ENCODE data around the gene PROK1. TPM values are rescaled to one million over a fixed set of nuclear protein-coding genes. Genes with fewer than 3 reads are reported as not detected.

PROK1 gene
- total and polyA plus RNA-seq, 2 of the 4 experiments (the other 2 are of a cell fraction), result not detected

- TF ChIP-seq, protein P1, sequence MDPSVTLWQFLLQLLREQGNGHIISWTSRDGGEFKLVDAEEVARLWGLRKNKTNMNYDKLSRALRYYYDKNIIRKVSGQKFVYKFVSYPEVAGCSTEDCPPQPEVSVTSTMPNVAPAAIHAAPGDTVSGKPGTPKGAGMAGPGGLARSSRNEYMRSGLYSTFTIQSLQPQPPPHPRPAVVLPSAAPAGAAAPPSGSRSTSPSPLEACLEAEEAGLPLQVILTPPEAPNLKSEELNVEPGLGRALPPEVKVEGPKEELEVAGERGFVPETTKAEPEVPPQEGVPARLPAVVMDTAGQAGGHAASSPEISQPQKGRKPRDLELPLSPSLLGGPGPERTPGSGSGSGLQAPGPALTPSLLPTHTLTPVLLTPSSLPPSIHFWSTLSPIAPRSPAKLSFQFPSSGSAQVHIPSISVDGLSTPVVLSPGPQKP (IDR thresholded peaks at IDR 0.05; ENCODE audit: borderline replicate concordance, low read depth, low read length), result no peak
- TF ChIP-seq CEBPB (IDR thresholded peaks at IDR 0.05; ENCODE audit: low read depth, low read length) (no peak), SMC3 (IDR thresholded peaks at IDR 0.05; ENCODE audit: low read depth, low read length) (no peak), MXI1 (IDR thresholded peaks at IDR 0.05; ENCODE audit: borderline replicate concordance, low read depth, low read length) (no peak), RCOR1 (IDR thresholded peaks at IDR 0.05; ENCODE audit: insufficient replicate concordance, low read length) (no peak), POLR2A (IDR thresholded peaks at IDR 0.05; ENCODE audit: low read depth, low read length) (no peak), NFE2L2 (IDR thresholded peaks at IDR 0.05; ENCODE audit: low read depth, low read length) (no peak), BHLHE40 (IDR thresholded peaks at IDR 0.05; ENCODE audit: low read depth, low read length) (no peak), RFX5 (IDR thresholded peaks at IDR 0.05; ENCODE audit: low read depth, low read length) (no peak), MAFK (IDR thresholded peaks at IDR 0.05; ENCODE audit: low read depth, low read length) (no peak), FOS (IDR thresholded peaks at IDR 0.05; ENCODE audit: low read depth, low read length) (no peak), MAZ (IDR thresholded peaks at IDR 0.05; ENCODE audit: borderline replicate concordance, low read depth, low read length) (no peak), RAD21 (IDR thresholded peaks at IDR 0.05; ENCODE audit: low read length) (no peak)
- TF ChIP-seq, protein P2, sequence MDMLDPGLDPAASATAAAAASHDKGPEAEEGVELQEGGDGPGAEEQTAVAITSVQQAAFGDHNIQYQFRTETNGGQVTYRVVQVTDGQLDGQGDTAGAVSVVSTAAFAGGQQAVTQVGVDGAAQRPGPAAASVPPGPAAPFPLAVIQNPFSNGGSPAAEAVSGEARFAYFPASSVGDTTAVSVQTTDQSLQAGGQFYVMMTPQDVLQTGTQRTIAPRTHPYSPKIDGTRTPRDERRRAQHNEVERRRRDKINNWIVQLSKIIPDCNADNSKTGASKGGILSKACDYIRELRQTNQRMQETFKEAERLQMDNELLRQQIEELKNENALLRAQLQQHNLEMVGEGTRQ (IDR thresholded peaks at IDR 0.05; ENCODE audit: low read depth, low read length), result no peak
- TF ChIP-seq, protein P3, sequence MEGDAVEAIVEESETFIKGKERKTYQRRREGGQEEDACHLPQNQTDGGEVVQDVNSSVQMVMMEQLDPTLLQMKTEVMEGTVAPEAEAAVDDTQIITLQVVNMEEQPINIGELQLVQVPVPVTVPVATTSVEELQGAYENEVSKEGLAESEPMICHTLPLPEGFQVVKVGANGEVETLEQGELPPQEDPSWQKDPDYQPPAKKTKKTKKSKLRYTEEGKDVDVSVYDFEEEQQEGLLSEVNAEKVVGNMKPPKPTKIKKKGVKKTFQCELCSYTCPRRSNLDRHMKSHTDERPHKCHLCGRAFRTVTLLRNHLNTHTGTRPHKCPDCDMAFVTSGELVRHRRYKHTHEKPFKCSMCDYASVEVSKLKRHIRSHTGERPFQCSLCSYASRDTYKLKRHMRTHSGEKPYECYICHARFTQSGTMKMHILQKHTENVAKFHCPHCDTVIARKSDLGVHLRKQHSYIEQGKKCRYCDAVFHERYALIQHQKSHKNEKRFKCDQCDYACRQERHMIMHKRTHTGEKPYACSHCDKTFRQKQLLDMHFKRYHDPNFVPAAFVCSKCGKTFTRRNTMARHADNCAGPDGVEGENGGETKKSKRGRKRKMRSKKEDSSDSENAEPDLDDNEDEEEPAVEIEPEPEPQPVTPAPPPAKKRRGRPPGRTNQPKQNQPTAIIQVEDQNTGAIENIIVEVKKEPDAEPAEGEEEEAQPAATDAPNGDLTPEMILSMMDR (conservative IDR thresholded peaks at IDR 0.05; ENCODE audit: low read depth, low read length), result no peak
Measured at GRCh38 chr1:110441888-110442287, 9.1 kb upstream of the PROK1 start.

More at GRCh38 chr1:110441888-110442287, 9.1 kb upstream of the PROK1 start:
- intact Hi-C loops (cut with micrococcal nuclease) (no loop called here), dilution Hi-C loops (cut with HindIII; ENCODE audit: low sequenced_read_pairs, unreplicated experiment) (no loop called here), in situ Hi-C loops (cut with MboI; ENCODE audit: low sequenced_read_pairs) (no loop called here)
- Histone ChIP-seq H2AK9ac (replicated peaks; ENCODE audit: low read depth, low read length, poor library complexity) (no peak overlapping the region), H3K14ac (replicated peaks; ENCODE audit: low read depth, low read length) (no peak overlapping the region), H2AK5ac (ENCODE audit: low read depth, low read length) (no peak overlapping the region), H2BK20ac (ENCODE audit: low read depth, low read length) (no peak overlapping the region), H3K4me3 (ENCODE audit: insufficient read depth, low read depth, low read length) (no peak overlapping the region), H3K9me3 (ENCODE audit: control insufficient read depth, insufficient read depth, low read length) (no peaks in the 10 kb centered on the region), H4K5ac (ENCODE audit: low read depth, low read length) (no peak overlapping the region), H4K20me1 (ENCODE audit: insufficient read depth, low read length) (no peaks in the 10 kb centered on the region), H4K8ac (ENCODE audit: low read depth in 2 of 2, low read length in 2 of 2) (no peak overlapping the region), H3K27me3 (ENCODE audit: control insufficient read depth, insufficient read depth, low read length) (peaks cover 34% of the 10 kb centered on the region), H3K9ac (ENCODE audit: low read depth, low read length) (no peak overlapping the region), H2BK120ac (ENCODE audit: low read depth, low read length) (no peak overlapping the region), H3K4me1 (ENCODE audit: control insufficient read depth, insufficient read depth, low read length) (peaks cover 4% of the 10 kb centered on the region; the same call in 1 of the 2 replicates), H3K4ac (ENCODE audit: low read depth, low read length) (no peak overlapping the region), H2AFZ (replicated peaks; ENCODE audit: low read length, poor library complexity) (no peak overlapping the region), H4K91ac (ENCODE audit: insufficient read depth, low read depth, low read length) (no peak overlapping the region), H3K4me2 (ENCODE audit: low read depth, low read length) (no peak overlapping the region), H2BK15ac (ENCODE audit: low read depth, low read length) (no peak overlapping the region), H3K9me1 (ENCODE audit: insufficient read depth, low read length) (no peaks in the 10 kb centered on the region), H2BK5ac (ENCODE audit: low read depth, low read length, poor library complexity, severe bottlenecking) (no peak overlapping the region), H3K27ac (ENCODE audit: insufficient read depth, low read length) (no peak overlapping the region), H3K36me3 (ENCODE audit: control insufficient read depth, insufficient read depth, low read length) (no peaks in the 10 kb centered on the region), H3K79me1 (ENCODE audit: low read depth in 1 of 2, low read length in 2 of 2) (no peaks in the 10 kb centered on the region), H3K18ac (ENCODE audit: low read depth, low read length) (no peak overlapping the region), H3K23ac (ENCODE audit: low read depth, low read length) (no peak overlapping the region), H3K56ac (ENCODE audit: extremely low read depth, insufficient read depth, low read length) (no peak overlapping the region)
- CTCF ChIA-PET, result interaction anchor here (0.8 to 1.4 kb wide), 2 partner anchors 18 to 29 kb away, joined by 3 read pairs; no protein-coding TSS in a partner anchor
- BruUV-seq (replicated peaks), result no TSS peak
- no peak for DNase-seq
- no peak for ATAC-seq (ENCODE audit: low read depth)
- POLR2A ChIA-PET (ENCODE audit: unreplicated experiment), result no interaction called here
